DOHH2 (cell line): ENCODE data around the gene MBD5.
A peak's percentile ranks its signal among the peaks of the same experiment; 100 is the strongest.

ENCODE experiments used
- H3F3A ChIP-seq: fragments of 200-600 bp; sonication (generic), shearing (Covaris generic); 2 replicates; pipeline ENCODE4 v1.6.0; 2016; ENCODE audit warnings: antibody characterized with exemption, mild to moderate bottlenecking; ENCODE audit not compliant: control insufficient read depth, insufficient read depth
- H3K27ac ChIP-seq: fragments of 200-600 bp; sonication (generic); 2 replicates; pipeline ENCODE4 v1.5.1; 2014; ENCODE audit warnings: low read depth, mild to moderate bottlenecking, low read length, moderate library complexity
- H3K27me3 ChIP-seq: fragments of 200-600 bp; sonication (generic); 2 replicates; pipeline ENCODE4 v1.6.1; 2014; ENCODE audit warnings: mild to moderate bottlenecking, low read length, mixed read lengths; ENCODE audit not compliant: control insufficient read depth
- H3K36me3 ChIP-seq: fragments of 200-600 bp; sonication (generic); 2 replicates; pipeline ENCODE4 v1.6.1; 2014; ENCODE audit warnings: mild to moderate bottlenecking, low read length, moderate library complexity, mixed read lengths; ENCODE audit not compliant: control insufficient read depth
- H3K4me1 ChIP-seq: fragments of 200-600 bp; sonication (generic); 2 replicates; pipeline ENCODE4 v1.6.1; 2014; ENCODE audit warnings: mild to moderate bottlenecking, low read length, mixed read lengths; ENCODE audit not compliant: control insufficient read depth
- H3K4me2 ChIP-seq: fragments of 200-600 bp; sonication (generic); 2 replicates; pipeline ENCODE4 v1.6.0; 2014; ENCODE audit warnings: mild to moderate bottlenecking, low read length, moderate library complexity
- H3K4me3 ChIP-seq: fragments of 200-600 bp; sonication (generic); 2 replicates; pipeline ENCODE4 v1.5.1; 2014; ENCODE audit warnings: mild to moderate bottlenecking, low read length, mixed read lengths
- H3K79me2 ChIP-seq: fragments of 200-600 bp; sonication (generic); 2 replicates; pipeline ENCODE4 v1.6.1; 2014; ENCODE audit warnings: mild to moderate bottlenecking, low read length, mixed read lengths; ENCODE audit not compliant: control insufficient read depth
- H3K9me2 ChIP-seq: fragments of 200-600 bp; sonication (generic); replicated peaks from 2 replicates; pipeline ENCODE4 v1.6.1; 2014; ENCODE audit warnings: mild to moderate bottlenecking, low read length, mixed read lengths; ENCODE audit not compliant: control insufficient read depth
- H3K9me3 ChIP-seq: fragments of 200-600 bp; sonication (generic); 2 replicates; pipeline ENCODE4 v1.6.1; 2014; ENCODE audit warnings: antibody characterized with exemption, low read length, mixed read lengths; ENCODE audit not compliant: control insufficient read depth, insufficient read depth
- H4K20me1 ChIP-seq: fragments of 200-600 bp; sonication (generic); 2 replicates; pipeline ENCODE4 v1.6.0; 2014; ENCODE audit warnings: low read depth, mild to moderate bottlenecking, antibody characterized with exemption, low read length, moderate library complexity; ENCODE audit not compliant: control insufficient read depth, insufficient read depth
- CTCF ChIP-seq: fragments of 200-600 bp; sonication (generic); IDR thresholded peaks from one replicate; pipeline ENCODE4 v1.5.1; 2014; ENCODE audit warnings: antibody characterized with exemption, mild to moderate bottlenecking, low read depth, low read length; ENCODE audit not compliant: poor library complexity, severe bottlenecking
- EZH2phosphoT487 ChIP-seq: fragments of 200-600 bp; sonication (generic); IDR thresholded peaks from 2 replicates; pipeline ENCODE4 v1.6.1; 2017; ENCODE audit warnings: borderline replicate concordance, mild to moderate bottlenecking, antibody characterized with exemption, low read length, moderate library complexity, mixed read lengths

MBD5 gene

GRCh38 chr2:148257276-148257675 lies 236.4 kb downstream of the MBD5 start:
- no peaks in the 10 kb centered on the region for H3K27me3 ChIP-seq
- no peaks in the 10 kb centered on the region for H4K20me1 ChIP-seq
- no peaks in the 10 kb centered on the region for H3K9me2 ChIP-seq
- no peak overlapping the region for H3K4me3 ChIP-seq
- no peaks in the 10 kb centered on the region for H3K4me1 ChIP-seq
- no peak overlapping the region for H3K4me2 ChIP-seq
- no peaks in the 10 kb centered on the region for H3F3A ChIP-seq
- no peak overlapping the region for H3K27ac ChIP-seq
- H3K36me3 ChIP-seq: no peaks in the 10 kb centered on the region
- TF ChIP-seq CTCF (no peak), EZH2phosphoT487 (no peak)
- peaks cover 20% of the 10 kb centered on the region; the same call in 1 of the 2 replicates for H3K9me3 ChIP-seq
- H3K79me2 ChIP-seq: no peaks in the 10 kb centered on the region

GRCh38 chr2:148258124-148258523 lies 237.2 kb downstream of the MBD5 start:
- H3K4me3 ChIP-seq: no peak overlapping the region
- peaks cover 20% of the 10 kb centered on the region; the same call in 1 of the 2 replicates for H3K9me3 ChIP-seq
- no peaks in the 10 kb centered on the region for H3K79me2 ChIP-seq
- no peaks in the 10 kb centered on the region for H3K9me2 ChIP-seq
- no peak overlapping the region for H3K27ac ChIP-seq
- TF ChIP-seq CTCF (no peak), EZH2phosphoT487 (no peak)
- no peak overlapping the region for H3K4me2 ChIP-seq
- H4K20me1 ChIP-seq: no peaks in the 10 kb centered on the region
- no peaks in the 10 kb centered on the region for H3K4me1 ChIP-seq
- no peaks in the 10 kb centered on the region for H3F3A ChIP-seq
- no peaks in the 10 kb centered on the region for H3K27me3 ChIP-seq
- H3K36me3 ChIP-seq: no peaks in the 10 kb centered on the region

- H3K4me1 ChIP-seq: no peaks in the 10 kb centered on the region
- H3K9me3 ChIP-seq: peaks cover 14% of the 10 kb centered on the region; the same call in 1 of the 2 replicates
- no peaks in the 10 kb centered on the region for H3K36me3 ChIP-seq
- no peaks in the 10 kb centered on the region for H3K9me2 ChIP-seq
- no peaks in the 10 kb centered on the region for H3K79me2 ChIP-seq
- no peaks in the 10 kb centered on the region for H3K27me3 ChIP-seq
- H3K4me3 ChIP-seq: no peak overlapping the region
- H3K4me2 ChIP-seq: no peak overlapping the region
- TF ChIP-seq CTCF: peak; percentile 16
- TF ChIP-seq EZH2phosphoT487: no peak
- H3F3A ChIP-seq: no peaks in the 10 kb centered on the region
- no peak overlapping the region for H3K27ac ChIP-seq
- H4K20me1 ChIP-seq: no peaks in the 10 kb centered on the region
Measured at GRCh38 chr2:148259674-148260073, 238.8 kb downstream of the MBD5 start.
